SK-N-SH (cell line): ENCODE results near the gene TOR4A. TPM values are rescaled to one million over a fixed set of nuclear protein-coding genes. Genes with fewer than 3 reads are reported as not detected.

Experiments
- CTCF ChIA-PET: fragments of 300-600, 350-600 bp; formaldehyde crosslinking; extraction: SDS; loops from one replicate; lab custom pipeline; 2021; lab: Yijun Ruan, JAX
- POLR2A ChIA-PET: fragments of 350-600 bp; sonication (Branson Sonifier 250); formaldehyde crosslinking; extraction: SDS; loops from one replicate; lab custom pipeline; 2020; ENCODE audit warnings: antibody characterized with exemption, inconsistent platforms; lab: Yijun Ruan, JAX
- DNase-seq: peaks from one replicate; pipeline ENCODE4 v3.0.0; 2012
- H2AFZ ChIP-seq: fragments of 200-600 bp; sonication (generic); 2 replicates; pipeline ENCODE4 v1.8.1; 2016; ENCODE audit warnings: antibody characterized with exemption, mild to moderate bottlenecking, low read depth
- H3F3A ChIP-seq: fragments of 200-600 bp; sonication (generic); replicated peaks from 2 replicates; pipeline ENCODE3; 2016; ENCODE audit warnings: antibody characterized with exemption, mild to moderate bottlenecking; ENCODE audit not compliant: insufficient read depth
- H3K27ac ChIP-seq, 2 experiments: fragments of 200-500 bp in 1 of 2; fragments of 200-600 bp in 1 of 2; sonication (Bioruptor generic) in 1 of 2; sonication (generic), shearing (Covaris generic) in 1 of 2; 2 replicates each; pipeline versions ENCODE4 v1.5.1 to v1.6.1; 2014 to 2016; ENCODE audit warnings: low read depth in 2 of 2, inconsistent platforms in 1 of 2, low read length in 1 of 2, mild to moderate bottlenecking in 1 of 2, mixed read lengths in 1 of 2
- H3K27me3 ChIP-seq: fragments of 200-600 bp; sonication (generic), shearing (Covaris generic); 2 replicates; pipeline ENCODE4 v1.6.1; 2016; ENCODE audit warnings: mixed run types; ENCODE audit not compliant: insufficient read depth
- H3K36me3 ChIP-seq, 2 experiments: fragments of 200-500 bp in 1 of 2; fragments of 200-600 bp in 1 of 2; sonication (Bioruptor generic) in 1 of 2; sonication (generic) in 1 of 2; replicated peaks in 1 of 2; 2 replicates each; pipeline versions ENCODE3 to v1.5.1; 2014 to 2016; ENCODE audit warnings: low read length in 1 of 2, mild to moderate bottlenecking in 1 of 2; ENCODE audit not compliant: insufficient read depth in 2 of 2, control insufficient read depth in 1 of 2
- H3K4me1 ChIP-seq, 2 experiments: fragments of 200-500 bp in 1 of 2; fragments of 200-600 bp in 1 of 2; sonication (Bioruptor generic) in 1 of 2; sonication (generic), shearing (Covaris generic) in 1 of 2; 2 replicates each; pipeline versions ENCODE4 v1.5.1 to v1.6.1; 2014 to 2016; ENCODE audit warnings: low read depth in 1 of 2, low read length in 1 of 2, mixed run types in 1 of 2; ENCODE audit not compliant: insufficient read depth in 2 of 2, control insufficient read depth in 1 of 2
- H3K4me2 ChIP-seq: fragments of 200-600 bp; sonication (generic), shearing (Covaris generic); 2 replicates; pipeline ENCODE4 v1.6.1; 2017; ENCODE audit warnings: mixed run types
- H3K4me3 ChIP-seq, 2 experiments: fragments of 200-500 bp in 1 of 2; fragments of 200-600 bp in 1 of 2; sonication (Bioruptor generic) in 1 of 2; sonication (generic), shearing (Covaris generic) in 1 of 2; 2 replicates each; pipeline versions ENCODE4 v1.5.1 to v1.8.1; 2014 to 2016; ENCODE audit warnings: low read depth in 2 of 2, inconsistent platforms in 1 of 2, low read length in 1 of 2, mild to moderate bottlenecking in 1 of 2, mixed read lengths in 1 of 2, moderate library complexity in 1 of 2
- H3K79me2 ChIP-seq: fragments of 200-600 bp; sonication (generic); 2 replicates; pipeline ENCODE4 v1.8.1; 2017; ENCODE audit warnings: mild to moderate bottlenecking; ENCODE audit not compliant: insufficient read depth
- H3K9ac ChIP-seq: fragments of 200-600 bp; sonication (generic); 2 replicates; pipeline ENCODE4 v1.6.1; 2017; ENCODE audit warnings: mixed run types
- H3K9me2 ChIP-seq: fragments of 200-600 bp; sonication (generic); 2 replicates; pipeline ENCODE4 v1.6.1; 2017; ENCODE audit warnings: mixed run types
- H3K9me3 ChIP-seq: fragments of 200-600 bp; sonication (generic); 2 replicates; pipeline ENCODE4 v1.6.1; 2017; ENCODE audit warnings: mixed run types, mild to moderate bottlenecking, moderate library complexity
- H4K20me1 ChIP-seq: fragments of 200-600 bp; sonication (generic); 2 replicates; pipeline ENCODE4 v1.6.1; 2017; ENCODE audit warnings: mild to moderate bottlenecking, mixed run types; ENCODE audit not compliant: insufficient read depth
- EZH2phosphoT487 ChIP-seq: fragments of 200-600 bp; sonication (generic); IDR thresholded peaks from 2 replicates; pipeline ENCODE4 v1.6.1; 2017; ENCODE audit warnings: low read depth, mixed run types, mild to moderate bottlenecking, antibody characterized with exemption, moderate library complexity, borderline replicate concordance
- SIN3A ChIP-seq: IDR thresholded peaks from 2 replicates; pipeline ENCODE4 v1.6.1; 2012; ENCODE audit warnings: low read depth, mild to moderate bottlenecking, low read length, moderate library complexity, borderline replicate concordance
- whole genome bisulfite sequencing: methylation state at CpG from one replicate; pipeline ENCODE4 v1.1.6; 2017; ENCODE audit warnings: low lambda C conversion rate; 5-methylcytosine and 5-hydroxymethylcytosine counted together
- polyA plus RNA-seq, 3 experiments: library from polyadenylated mRNA; depleted of rRNA; stranded (reverse); fragments of >200 nt; gene quantifications; 2 replicates each; pipeline ENCODE4 v1.2.3, GENCODE V29; 2012
- TF ChIP-seq, protein P1 (sequence below): fragments of 200-600 bp; sonication (generic); IDR thresholded peaks from 2 replicates; pipeline ENCODE4 v1.6.1; 2017; ENCODE audit warnings: antibody characterized with exemption, mild to moderate bottlenecking, moderate library complexity
- TF ChIP-seq, protein P2 (sequence below): IDR thresholded peaks from 2 replicates; pipeline ENCODE4; 2012
- TF ChIP-seq, protein P3 (sequence below): IDR thresholded peaks from 2 replicates; pipeline ENCODE4 v1.4.0; 2012; ENCODE audit warnings: low read depth, borderline replicate concordance
- TF ChIP-seq, protein P4 (sequence below): fragments of 150-350 bp; IDR thresholded peaks from 2 replicates; pipeline ENCODE4 v1.6.1; 2016; ENCODE audit warnings: mild to moderate bottlenecking, low read depth, low read length
- TF ChIP-seq, protein P5 (sequence below): fragments of 150-350 bp; IDR thresholded peaks from 2 replicates; pipeline ENCODE4 v1.6.1; 2017; ENCODE audit warnings: antibody characterized with exemption, low read length, low read depth, borderline replicate concordance

TOR4A gene
- polyA plus RNA-seq, 1 of the 3 experiments (the other 2 are of a cell fraction) = 0.81 TPM

DNA sequence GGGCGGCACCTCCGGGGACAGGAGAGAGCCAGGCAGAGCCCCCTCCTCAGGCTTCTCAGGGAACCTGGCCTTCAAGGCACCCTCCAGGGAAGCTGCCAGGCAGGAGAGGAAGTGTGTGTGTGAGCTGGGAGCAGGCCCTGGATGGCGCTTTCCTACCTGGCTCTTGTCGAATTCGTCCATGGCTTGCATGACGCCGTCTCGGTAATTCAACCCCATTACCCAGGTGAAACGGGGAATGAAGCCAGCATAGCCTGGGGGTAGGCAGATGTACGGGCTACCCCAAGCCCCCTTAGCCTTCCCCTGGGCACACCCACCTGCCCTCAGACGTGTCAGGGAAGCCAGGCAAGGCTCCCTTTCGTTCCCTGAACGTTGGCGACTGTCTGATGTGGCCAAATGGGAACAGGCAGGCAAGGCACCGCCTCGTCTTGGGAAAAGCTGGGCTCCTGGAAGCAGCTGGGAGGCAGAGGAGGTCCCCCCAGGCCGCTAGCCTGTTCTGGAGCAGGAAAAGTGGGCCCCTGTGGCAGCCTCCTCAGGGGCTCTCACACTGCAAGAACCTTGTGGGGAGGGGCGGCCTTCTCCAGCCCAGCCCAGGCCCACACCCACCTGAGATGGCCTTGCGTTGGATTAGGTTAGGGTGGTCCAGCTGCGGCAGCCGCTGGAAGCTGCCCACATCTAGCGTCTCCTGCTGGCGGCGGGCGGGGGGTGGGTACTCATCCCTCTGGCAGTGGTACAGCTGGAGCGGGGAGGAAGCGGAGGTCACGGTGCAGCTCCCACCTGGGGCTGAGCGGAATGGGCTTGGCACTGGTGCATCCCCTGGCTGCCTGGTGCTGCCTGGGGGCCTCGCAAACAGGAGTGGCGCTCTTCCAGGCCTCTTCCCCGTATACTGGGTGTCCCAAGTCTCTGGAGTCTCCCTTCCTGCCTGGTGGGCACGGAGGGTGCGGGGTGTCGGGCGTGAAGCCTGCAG is 32.8 kb upstream of the TOR4A start:
- H3F3A ChIP-seq = peaks cover 12% of the 10 kb centered on the region
- DNase-seq = no peak
- no peaks in the 10 kb centered on the region for H3K9me3 ChIP-seq
- H3K27me3 ChIP-seq = no peaks in the 10 kb centered on the region
- H2AFZ ChIP-seq = no peak overlapping the region
- no peak overlapping the region for H3K9ac ChIP-seq
- H3K4me3 ChIP-seq = no peak overlapping the region
- H3K79me2 ChIP-seq = peaks cover 28% of the 10 kb centered on the region
- H3K36me3 ChIP-seq = peaks cover 13 to 20% of the 10 kb centered on the region in 2 experiments
- CTCF ChIA-PET = interaction anchor here (1.0 to 8.2 kb wide), 4 partner anchors 7 to 17 kb away, joined by 4 to 38 read pairs (median 7); partner anchors contain the start of gene RNF224
- TF ChIP-seq, protein P1, sequence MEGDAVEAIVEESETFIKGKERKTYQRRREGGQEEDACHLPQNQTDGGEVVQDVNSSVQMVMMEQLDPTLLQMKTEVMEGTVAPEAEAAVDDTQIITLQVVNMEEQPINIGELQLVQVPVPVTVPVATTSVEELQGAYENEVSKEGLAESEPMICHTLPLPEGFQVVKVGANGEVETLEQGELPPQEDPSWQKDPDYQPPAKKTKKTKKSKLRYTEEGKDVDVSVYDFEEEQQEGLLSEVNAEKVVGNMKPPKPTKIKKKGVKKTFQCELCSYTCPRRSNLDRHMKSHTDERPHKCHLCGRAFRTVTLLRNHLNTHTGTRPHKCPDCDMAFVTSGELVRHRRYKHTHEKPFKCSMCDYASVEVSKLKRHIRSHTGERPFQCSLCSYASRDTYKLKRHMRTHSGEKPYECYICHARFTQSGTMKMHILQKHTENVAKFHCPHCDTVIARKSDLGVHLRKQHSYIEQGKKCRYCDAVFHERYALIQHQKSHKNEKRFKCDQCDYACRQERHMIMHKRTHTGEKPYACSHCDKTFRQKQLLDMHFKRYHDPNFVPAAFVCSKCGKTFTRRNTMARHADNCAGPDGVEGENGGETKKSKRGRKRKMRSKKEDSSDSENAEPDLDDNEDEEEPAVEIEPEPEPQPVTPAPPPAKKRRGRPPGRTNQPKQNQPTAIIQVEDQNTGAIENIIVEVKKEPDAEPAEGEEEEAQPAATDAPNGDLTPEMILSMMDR = no peak
- TF ChIP-seq, protein P2, sequence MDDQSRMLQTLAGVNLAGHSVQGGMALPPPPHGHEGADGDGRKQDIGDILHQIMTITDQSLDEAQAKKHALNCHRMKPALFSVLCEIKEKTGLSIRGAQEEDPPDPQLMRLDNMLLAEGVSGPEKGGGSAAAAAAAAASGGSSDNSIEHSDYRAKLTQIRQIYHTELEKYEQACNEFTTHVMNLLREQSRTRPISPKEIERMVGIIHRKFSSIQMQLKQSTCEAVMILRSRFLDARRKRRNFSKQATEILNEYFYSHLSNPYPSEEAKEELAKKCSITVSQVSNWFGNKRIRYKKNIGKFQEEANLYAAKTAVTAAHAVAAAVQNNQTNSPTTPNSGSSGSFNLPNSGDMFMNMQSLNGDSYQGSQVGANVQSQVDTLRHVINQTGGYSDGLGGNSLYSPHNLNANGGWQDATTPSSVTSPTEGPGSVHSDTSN = peak; percentile 30
- no peaks in the 10 kb centered on the region for H3K9me2 ChIP-seq
- peaks cover 8 to 15% of the 10 kb centered on the region in 2 experiments; a peak in 1 of 4 replicates for H3K4me1 ChIP-seq
- POLR2A ChIA-PET = interaction anchor here (1.0 to 6.4 kb wide), 2 partner anchors 9 to 11 kb away, joined by 3 to 83 read pairs; partner anchors contain the start of gene NELFB
- H3K27ac ChIP-seq = no peak overlapping the region
- H4K20me1 ChIP-seq = peaks cover 29% of the 10 kb centered on the region
- H3K4me2 ChIP-seq = no peak overlapping the region
- 88% methylated on average over 16 of the region's 36 CpGs for WGBS

DNA sequence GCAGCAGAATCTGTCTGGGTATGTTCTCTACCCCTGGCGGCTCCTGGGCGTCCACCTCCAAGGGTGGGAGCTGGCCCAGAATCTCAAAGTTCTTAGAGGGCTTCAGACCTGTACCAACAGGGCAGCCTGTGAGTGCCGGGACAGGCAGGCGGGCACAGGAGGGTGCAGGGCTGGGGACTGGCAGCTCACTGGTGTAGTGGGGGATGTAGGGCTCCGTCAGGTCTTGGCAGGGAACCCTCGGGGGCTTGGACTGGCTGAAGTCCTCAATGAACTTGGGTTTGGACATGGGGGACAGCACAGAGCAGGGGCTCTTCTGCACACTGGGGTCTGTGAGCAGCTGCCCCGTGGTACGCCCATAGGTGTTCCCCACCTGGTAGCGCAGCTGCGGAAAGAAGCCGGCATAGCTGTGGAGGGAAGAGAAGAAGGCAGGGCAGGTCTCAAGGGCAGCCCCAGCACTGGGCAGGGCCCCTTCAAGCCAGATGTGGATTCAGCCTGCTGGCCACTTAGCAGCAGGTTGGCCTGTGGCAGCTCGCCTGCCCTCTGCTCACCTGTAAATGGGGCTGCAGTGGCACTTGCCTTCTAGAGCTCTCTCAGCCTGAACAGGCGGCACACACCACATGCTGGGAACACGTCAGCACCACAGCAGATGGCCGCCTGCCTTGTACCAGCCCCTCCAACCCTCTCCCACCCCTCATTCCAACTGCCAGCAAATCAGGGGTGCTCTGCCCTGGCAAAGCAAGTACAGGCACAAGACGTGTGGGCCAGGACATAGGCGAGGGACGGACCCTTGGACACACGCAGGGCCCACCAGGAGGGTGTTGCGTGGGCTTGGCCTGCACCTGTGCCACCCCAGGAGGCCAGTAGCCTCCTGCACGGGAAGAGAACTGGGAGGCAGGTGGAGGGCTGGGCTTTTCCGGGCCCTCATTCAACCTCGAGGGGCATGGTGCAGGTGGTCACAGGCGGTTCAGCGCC is 31.8 kb upstream of the TOR4A start:
- peaks cover 9% of the 10 kb centered on the region for H3F3A ChIP-seq
- POLR2A ChIA-PET = interaction anchor here (0.8 to 1.0 kb wide), 2 partner anchors 8 to 9 kb away, joined by 3 to 4 read pairs; partner anchors contain the start of gene NELFB
- WGBS = 85% methylated on average over 8 of the region's 25 CpGs
- H3K9me3 ChIP-seq = no peaks in the 10 kb centered on the region
- no peaks in the 10 kb centered on the region for H3K27me3 ChIP-seq
- H3K36me3 ChIP-seq = peaks cover 13 to 20% of the 10 kb centered on the region in 2 experiments
- no peak overlapping the region for H3K4me2 ChIP-seq
- H3K79me2 ChIP-seq = peaks cover 28% of the 10 kb centered on the region
- H3K9ac ChIP-seq = no peak overlapping the region
- CTCF ChIA-PET = interaction anchor here (1.8 to 8.2 kb wide), 2 partner anchors 8 to 18 kb away, joined by 8 to 38 read pairs; partner anchors contain the start of gene RNF224
- H3K4me1 ChIP-seq = peaks cover 8 to 20% of the 10 kb centered on the region in 2 experiments; a peak in 1 of 4 replicates
- TF ChIP-seq, protein P3, sequence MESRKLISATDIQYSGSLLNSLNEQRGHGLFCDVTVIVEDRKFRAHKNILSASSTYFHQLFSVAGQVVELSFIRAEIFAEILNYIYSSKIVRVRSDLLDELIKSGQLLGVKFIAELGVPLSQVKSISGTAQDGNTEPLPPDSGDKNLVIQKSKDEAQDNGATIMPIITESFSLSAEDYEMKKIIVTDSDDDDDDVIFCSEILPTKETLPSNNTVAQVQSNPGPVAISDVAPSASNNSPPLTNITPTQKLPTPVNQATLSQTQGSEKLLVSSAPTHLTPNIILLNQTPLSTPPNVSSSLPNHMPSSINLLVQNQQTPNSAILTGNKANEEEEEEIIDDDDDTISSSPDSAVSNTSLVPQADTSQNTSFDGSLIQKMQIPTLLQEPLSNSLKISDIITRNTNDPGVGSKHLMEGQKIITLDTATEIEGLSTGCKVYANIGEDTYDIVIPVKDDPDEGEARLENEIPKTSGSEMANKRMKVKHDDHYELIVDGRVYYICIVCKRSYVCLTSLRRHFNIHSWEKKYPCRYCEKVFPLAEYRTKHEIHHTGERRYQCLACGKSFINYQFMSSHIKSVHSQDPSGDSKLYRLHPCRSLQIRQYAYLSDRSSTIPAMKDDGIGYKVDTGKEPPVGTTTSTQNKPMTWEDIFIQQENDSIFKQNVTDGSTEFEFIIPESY = no peak
- no peak for TF ChIP-seq SIN3A
- TF ChIP-seq, protein P1 = no peak
- TF ChIP-seq EZH2phosphoT487 = no peak
- TF ChIP-seq, protein P4, sequence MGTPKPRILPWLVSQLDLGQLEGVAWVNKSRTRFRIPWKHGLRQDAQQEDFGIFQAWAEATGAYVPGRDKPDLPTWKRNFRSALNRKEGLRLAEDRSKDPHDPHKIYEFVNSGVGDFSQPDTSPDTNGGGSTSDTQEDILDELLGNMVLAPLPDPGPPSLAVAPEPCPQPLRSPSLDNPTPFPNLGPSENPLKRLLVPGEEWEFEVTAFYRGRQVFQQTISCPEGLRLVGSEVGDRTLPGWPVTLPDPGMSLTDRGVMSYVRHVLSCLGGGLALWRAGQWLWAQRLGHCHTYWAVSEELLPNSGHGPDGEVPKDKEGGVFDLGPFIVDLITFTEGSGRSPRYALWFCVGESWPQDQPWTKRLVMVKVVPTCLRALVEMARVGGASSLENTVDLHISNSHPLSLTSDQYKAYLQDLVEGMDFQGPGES = no peak
- TF ChIP-seq, protein P5, sequence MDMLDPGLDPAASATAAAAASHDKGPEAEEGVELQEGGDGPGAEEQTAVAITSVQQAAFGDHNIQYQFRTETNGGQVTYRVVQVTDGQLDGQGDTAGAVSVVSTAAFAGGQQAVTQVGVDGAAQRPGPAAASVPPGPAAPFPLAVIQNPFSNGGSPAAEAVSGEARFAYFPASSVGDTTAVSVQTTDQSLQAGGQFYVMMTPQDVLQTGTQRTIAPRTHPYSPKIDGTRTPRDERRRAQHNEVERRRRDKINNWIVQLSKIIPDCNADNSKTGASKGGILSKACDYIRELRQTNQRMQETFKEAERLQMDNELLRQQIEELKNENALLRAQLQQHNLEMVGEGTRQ = no peak
- no peak overlapping the region for H3K27ac ChIP-seq
- no peak overlapping the region for H2AFZ ChIP-seq
- H3K4me3 ChIP-seq = no peak overlapping the region
- peaks cover 29% of the 10 kb centered on the region for H4K20me1 ChIP-seq
- no peak for DNase-seq
- H3K9me2 ChIP-seq = no peaks in the 10 kb centered on the region
